ENCODE data around the gene PAPLN.
A peak's percentile ranks its signal among the peaks of the same experiment; 100 is the strongest.
"Not testable (repeated sequence)": the region's sequence is repeated elsewhere in the genome, so short reads cannot be mapped to it uniquely, and the experiment has no call there.

The PAPLN gene, protein sequence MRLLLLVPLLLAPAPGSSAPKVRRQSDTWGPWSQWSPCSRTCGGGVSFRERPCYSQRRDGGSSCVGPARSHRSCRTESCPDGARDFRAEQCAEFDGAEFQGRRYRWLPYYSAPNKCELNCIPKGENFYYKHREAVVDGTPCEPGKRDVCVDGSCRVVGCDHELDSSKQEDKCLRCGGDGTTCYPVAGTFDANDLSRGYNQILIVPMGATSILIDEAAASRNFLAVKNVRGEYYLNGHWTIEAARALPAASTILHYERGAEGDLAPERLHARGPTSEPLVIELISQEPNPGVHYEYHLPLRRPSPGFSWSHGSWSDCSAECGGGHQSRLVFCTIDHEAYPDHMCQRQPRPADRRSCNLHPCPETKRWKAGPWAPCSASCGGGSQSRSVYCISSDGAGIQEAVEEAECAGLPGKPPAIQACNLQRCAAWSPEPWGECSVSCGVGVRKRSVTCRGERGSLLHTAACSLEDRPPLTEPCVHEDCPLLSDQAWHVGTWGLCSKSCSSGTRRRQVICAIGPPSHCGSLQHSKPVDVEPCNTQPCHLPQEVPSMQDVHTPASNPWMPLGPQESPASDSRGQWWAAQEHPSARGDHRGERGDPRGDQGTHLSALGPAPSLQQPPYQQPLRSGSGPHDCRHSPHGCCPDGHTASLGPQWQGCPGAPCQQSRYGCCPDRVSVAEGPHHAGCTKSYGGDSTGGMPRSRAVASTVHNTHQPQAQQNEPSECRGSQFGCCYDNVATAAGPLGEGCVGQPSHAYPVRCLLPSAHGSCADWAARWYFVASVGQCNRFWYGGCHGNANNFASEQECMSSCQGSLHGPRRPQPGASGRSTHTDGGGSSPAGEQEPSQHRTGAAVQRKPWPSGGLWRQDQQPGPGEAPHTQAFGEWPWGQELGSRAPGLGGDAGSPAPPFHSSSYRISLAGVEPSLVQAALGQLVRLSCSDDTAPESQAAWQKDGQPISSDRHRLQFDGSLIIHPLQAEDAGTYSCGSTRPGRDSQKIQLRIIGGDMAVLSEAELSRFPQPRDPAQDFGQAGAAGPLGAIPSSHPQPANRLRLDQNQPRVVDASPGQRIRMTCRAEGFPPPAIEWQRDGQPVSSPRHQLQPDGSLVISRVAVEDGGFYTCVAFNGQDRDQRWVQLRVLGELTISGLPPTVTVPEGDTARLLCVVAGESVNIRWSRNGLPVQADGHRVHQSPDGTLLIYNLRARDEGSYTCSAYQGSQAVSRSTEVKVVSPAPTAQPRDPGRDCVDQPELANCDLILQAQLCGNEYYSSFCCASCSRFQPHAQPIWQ

DNA sequence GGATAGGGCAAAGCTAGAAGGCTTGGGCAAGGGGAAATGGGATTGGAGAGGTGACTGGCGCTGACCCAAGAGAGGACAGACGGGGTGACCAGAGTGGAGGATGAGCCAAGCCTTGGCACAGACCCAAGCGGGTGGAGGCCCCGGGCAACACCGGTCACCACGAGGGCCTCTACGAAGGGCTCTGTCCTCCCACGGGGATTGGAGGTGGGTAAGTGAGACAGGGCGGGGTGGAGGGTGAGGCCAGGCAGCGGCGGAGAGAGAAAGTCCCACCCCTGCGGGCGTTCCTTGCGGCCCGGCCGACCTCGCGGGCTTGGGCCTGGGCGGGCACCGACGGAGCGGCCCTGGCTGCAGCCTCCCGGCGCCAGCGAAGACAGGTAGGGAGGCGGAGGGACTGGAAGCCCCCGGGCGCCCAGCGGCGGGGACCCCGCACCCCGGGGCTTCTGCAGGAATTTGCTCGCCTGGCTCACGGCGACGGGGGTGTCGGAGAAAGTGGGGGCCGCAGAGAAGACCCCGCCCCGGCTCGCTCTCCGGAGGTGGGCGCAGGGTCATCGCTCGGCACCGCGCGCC lies at the start of gene PAPLN:
Gene PAPLN (plus strand): TSS at position 288 of the 567 bp plus-strand sequence. CDS start 2,273 bp downstream, outside the sequence.
- DNase-seq (ENCODE audit: low read depth, low spot score) = peak; percentile 54

DNA sequence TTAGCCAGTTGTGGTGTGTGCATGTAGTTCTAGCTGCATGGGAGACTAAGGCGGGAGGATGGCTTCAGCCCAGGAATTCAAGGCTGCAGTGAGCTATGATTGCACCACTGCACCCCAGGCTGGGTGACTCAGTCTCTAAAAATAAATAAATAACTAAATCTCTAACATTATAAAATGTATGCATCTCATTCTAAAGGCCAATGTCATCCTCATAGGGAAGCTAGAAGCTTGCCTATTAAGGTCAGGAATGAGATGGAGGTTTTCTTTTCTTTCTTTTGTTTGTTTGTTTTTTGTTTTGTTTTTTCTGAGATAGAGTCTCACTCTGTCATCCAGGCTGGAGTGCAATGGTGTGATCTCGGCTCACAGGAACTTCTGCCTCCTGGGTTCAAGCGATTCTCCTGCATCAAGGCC lies 48.8 kb upstream of the PAPLN start:
- DNase-seq (ENCODE audit: low read depth, low spot score) = peak; percentile 24

DNA sequence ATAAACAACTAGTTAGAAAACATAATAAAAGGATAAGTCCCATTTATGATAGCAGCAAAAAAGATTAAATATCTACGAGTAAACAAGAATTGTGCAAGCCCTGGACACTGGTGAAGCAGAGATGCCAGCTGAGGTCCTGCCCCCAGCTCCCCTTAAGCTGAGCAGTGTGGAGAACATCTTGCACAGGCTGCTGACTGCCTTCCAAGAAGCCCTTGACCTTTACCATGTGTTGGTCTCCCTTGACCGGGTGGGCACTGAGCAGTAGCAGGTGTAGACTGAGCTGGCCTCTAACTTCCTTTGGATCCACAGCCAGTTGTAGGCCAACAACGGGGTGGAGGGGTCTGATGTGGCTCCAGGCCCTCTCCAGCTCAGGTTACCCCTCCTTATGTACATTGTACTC lies 47.7 kb upstream of the PAPLN start:
- no peak for DNase-seq (ENCODE audit: low read depth, low spot score)

DNA sequence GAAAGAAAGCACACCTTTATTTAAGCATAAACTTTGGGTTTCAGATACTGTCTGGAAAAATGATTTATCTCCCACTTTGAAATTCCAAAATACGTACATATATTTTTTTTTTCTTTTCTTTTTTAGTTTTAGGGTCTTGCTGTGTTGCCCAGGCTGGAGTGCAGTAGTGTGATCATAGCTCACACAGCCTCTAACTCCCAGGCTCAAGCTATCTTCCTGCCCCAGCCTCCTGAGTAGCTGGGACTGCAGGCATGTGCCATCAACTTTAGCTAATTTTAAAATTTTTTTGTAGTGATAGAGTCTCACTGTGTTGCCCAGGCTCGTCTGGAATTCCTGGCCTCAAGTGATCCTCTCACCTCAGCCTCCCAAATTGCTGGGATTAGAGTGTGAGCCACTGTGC lies 45.9 kb upstream of the PAPLN start:
- no peak for DNase-seq (ENCODE audit: low read depth, low spot score)

DNA sequence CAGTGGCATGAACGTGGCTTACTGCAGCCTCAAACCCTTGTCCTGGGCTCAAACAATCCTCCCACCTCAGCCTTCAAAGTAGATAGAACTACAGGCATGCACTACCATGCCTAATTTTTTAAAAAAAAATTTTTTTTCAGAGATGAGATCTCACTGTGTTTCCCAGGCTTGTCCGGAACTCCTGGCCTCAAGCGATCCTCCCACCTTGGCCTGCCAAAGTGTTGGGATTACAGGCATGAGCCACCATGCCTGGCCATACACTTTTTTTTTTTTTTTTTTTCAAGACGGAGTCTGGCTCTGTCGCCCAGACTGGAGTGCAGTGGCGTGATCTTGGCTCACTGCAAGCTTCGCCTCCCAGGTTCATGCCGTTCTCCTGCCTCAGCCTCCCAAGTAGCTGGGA lies 43.0 kb upstream of the PAPLN start:
- not testable (repeated sequence) for DNase-seq (ENCODE audit: low read depth, low spot score)

DNA sequence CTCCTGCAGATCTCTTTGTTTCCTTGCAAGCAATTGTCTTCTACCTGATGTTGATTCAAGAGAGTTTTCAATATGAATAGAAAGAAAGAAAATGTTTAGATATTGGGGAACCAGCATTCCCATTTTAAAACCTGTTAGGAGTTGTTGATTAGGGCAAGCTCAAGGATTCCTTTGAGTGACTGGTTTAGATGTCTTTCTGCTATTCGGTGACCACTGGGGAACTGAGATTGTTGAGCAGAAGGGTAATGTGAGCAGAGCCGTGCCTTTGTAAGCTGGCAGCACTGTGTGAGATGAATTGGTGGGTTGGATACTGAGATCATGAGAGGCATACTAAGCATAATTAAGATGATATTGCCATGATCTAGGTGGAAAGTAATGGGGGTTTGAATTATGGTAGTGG lies 39.1 kb upstream of the PAPLN start:
- DNase-seq (ENCODE audit: low read depth, low spot score) = no peak

DNA sequence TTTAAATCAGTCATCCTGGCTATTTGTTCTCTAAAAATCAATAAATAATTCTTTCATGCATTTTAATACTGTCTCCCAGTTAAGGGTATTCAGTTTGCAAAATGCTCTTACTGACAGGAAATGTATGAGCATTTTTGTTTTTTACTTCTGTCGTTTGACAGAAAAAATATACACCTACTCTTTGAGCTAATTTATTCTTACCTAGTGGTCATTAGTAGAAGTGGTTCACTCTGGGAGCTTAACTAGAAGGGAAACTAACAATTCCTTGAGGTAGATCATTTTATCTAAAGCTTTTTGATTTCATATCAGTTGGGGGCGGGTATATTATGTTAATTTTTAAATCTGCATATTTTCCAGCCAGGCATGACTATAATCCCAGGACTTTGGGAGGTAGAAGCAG lies 33.8 kb upstream of the PAPLN start:
- DNase-seq (ENCODE audit: low read depth, low spot score) = no peak

DNA sequence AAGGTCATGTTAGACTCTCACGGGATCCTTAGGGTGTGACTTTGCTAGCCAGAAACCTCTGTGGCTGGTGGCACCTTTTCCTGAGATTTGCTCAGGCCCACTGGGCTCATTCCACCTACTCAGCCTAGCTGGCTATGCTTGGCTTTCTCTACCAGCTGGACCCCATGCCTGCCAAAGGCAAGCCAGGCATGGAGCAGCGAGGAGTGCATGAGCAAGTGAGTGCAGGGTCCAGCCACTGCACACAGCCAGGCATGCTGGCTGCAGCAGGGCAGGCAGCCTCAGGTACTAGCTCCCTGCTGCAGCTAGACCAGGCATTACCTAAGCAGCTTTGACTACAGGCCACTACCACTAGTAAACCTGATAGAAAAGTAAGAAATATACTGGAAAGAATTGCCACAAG lies 29.7 kb upstream of the PAPLN start:
- no peak for DNase-seq (ENCODE audit: low read depth, low spot score)

DNA sequence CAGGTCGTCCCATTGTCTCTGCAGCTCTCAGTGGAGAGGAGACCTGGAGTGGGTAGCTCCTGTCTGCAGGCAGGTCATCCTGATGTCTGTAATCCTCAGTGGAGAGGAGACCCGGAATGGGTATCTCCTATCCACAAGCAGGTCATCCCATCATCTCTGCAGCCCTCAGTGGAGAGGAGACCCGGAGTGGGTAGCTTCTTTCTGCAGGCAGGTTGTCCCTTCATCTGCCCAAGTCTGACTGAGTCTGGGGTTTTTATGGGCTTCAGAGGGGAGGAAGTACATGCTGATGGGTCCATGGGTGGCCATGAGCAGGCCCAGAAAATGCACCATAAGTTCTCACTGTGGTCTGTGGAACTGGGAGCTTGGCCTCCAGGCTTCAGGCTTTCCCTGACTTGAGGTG lies 28.9 kb upstream of the PAPLN start:
- no peak for DNase-seq (ENCODE audit: low read depth, low spot score)

DNA sequence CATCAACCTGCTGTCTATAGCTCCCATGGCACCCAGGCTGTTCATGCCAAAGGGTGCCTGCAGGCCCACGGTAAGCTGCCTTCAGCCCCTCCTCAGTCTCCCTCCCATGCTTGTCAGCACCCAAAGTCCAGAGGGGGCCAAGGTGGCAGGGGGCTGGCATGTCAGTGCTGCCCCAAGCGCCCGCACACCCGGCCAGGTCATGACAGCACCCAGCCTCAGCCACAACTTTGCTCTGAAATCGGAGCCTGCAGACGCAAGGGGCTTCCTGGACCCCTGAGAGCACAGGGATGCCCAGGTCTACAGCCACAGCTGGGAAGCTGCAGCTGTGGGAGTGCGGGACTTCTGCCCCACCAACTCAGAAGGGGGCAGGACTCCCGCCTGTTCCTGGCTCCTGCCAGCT lies 28.5 kb upstream of the PAPLN start:
- DNase-seq (ENCODE audit: low read depth, low spot score) = no peak

DNA sequence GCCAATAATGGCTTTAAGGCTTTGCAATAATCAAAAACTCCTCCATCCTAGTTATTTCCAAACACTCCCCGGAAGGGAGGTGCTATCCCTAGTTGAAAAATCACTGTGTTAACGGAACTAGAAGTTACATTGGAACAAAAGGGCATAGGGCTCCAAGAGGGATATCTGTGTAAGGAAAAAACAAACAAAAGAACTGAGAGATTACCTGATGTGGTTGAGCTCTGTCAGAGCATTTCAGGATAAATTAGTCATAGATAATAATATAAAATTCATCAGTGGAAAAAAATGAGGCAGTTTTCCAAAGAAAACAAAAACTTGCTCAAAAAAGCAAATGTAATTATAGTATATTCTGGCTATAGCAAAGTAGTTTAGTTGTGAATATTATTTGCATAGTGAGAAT lies 27.4 kb upstream of the PAPLN start:
- no peak for DNase-seq (ENCODE audit: low read depth, low spot score)

DNA sequence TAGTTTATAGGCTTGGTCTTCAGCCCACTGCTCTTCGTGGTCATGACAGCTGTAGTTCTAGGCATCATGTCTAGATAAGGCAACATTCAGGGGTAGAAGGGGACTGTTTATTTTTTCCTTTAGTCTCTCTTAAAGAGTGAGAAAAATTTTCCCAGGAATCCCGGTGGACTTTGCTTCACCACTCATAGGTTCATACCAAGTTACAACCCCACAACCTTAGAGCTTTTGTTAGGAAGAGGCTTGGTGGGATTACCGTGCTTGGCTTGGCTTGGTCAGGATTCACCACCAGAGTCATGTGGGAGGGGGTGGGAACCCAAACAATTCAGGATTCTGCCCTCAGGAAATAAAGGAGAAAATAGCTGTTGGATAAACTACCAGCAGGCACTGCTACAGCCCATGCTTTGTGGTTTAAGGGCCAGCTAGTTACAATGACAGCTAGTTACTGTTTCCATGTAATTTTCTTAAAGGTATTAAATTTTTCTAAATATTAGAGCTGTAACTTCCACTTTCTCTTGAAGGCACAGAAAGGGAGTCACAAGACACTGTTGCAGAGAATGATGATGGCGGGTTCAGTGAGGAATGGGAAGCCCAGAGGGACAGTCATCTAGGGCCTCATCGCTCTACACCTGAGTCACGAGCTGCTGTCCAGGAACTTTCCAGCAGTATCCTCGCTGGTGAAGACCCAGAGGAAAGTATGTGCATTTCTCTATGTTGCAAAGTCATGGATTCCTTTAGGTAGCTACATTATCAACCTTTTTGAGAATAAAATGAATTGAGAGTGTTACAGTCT lies 25.9 kb upstream of the PAPLN start:
- no peak for DNase-seq (ENCODE audit: low read depth, low spot score)

DNA sequence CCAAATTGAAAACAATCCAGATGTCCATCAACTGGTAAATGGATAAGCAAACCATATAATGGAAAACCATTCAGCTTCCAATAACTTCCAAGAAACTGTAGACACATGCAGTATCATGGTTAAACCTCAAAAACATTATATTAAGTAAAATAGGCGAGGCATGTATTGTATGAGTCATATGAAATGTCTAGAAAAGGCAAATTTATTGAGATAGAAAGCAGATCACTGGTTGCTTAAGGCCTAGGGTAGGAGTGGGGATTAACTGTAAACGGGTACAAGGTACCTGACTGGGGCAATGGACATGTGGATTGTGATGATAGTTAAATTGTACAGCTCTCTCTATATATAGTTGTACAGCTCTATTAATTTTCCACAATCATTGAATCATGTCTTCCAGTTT lies 21.3 kb upstream of the PAPLN start:
- no peak for DNase-seq (ENCODE audit: low read depth, low spot score)

DNA sequence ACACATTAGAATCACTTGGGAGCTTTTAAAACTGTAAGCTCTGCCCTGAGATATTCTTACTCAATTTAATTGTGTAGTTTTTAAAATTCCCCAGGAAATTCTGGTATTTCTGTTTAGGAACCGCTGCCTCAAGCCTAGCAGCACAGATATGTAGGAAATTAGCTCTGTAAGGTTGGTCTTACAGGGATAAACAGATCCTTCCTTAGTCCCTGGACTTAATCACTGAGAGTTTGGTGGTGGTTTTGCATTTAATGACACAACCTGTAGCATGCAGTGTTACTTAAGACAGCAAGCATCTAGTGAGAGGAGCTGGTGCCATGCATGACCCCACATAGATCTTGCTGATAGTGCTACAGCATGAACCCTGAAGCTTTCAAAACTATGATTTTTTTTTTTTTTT lies 19.9 kb upstream of the PAPLN start:
- DNase-seq (ENCODE audit: low read depth, low spot score) = no peak

DNA sequence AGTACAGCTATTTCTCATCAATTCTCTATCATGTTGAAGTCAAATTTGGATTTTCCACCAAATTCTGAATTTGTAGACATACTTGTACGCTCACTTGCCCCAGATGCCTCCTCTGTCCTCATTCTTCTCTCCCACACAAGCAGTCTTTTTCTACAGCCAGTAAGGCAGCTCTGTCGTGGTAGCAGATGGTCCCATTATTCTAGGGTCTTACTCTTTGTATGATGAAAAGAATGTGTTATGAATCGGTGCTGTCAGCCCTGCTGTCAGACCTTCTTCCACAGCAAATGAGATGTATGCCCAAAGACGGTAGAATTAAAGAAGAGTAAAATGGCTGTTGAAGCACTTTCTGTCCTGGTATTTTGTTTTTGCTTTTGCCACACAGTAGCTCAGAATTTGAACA lies 17.2 kb upstream of the PAPLN start:
- DNase-seq (ENCODE audit: low read depth, low spot score) = no peak

DNA sequence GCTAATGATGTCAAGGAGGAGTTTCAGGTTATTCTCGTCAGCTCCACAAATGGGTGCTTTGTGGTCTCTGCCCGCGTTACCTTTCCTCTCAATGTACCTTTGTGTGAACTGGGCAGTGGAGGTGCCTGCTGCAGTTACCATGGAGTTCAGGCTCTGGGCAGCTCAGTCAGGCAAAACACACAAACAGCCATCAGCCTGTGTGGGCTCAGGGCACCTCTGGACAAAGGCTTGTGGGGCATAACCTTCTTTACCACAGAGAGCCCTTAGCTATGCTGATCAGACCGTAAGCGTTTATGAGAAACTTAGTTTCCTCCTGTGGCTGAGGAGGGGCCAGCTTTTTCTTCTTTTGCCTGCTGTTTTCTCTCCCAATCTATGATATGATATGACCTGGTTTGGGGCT lies 16.7 kb upstream of the PAPLN start:
- no peak for DNase-seq (ENCODE audit: low read depth, low spot score)

DNA sequence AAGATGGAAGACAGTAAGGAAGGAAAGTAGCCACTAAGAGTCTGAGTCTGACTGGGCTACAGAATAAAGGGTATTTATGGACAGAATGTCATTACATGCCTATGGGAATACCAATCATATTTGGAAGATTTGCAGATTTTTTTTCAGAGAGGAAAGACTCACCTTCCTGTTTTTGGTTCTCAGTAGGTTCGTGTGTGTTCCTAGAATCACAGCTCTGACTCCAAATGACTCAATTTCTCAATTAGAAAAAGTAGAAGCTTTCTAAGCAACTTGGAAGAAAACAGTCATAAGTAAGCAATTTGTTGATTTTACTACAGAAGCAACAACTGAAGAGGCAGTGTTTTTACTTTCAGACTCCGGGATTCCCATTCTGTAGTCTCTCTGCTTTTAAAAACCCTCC lies 15.4 kb upstream of the PAPLN start:
- DNase-seq (ENCODE audit: low read depth, low spot score) = no peak

DNA sequence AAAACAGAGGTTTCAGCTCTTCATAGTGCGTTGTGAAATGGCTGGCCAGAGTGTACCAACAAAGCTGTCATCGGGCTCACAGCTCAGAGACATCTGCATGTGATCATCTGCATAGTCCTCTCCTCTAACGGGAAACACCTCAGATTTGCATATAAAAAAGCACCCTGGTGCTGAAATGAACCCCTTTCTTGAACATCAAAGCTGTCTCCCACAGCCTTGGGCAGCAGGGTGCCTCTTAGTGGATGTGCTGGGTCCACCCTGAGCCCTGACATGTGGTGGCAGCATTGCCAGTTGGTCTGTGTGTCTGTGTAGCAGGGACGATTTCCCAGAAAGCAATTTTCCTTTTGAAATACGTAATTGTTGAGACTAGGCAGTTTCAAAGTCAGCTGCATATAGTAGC lies 14.3 kb upstream of the PAPLN start:
- DNase-seq (ENCODE audit: low read depth, low spot score) = no peak

DNA sequence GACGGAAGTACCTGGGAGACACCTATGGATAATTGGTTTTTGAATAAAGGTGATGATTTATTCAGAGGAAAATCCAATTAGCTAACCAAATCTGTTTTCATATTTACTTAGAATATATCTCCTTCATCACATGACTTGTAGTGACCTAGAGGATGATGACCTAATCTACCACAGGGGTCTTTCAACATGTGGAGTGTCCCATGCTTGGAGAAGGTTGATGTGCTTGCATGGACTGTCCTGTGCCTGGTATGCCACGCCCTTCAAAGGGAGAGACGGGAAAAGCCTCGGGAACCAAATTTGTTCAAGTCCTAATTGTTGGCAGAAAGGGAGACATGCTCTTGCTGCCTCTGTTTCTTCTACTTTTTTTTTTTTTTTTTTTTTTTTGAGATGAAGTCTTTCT lies 11.8 kb upstream of the PAPLN start:
- DNase-seq (ENCODE audit: low read depth, low spot score) = no peak

DNA sequence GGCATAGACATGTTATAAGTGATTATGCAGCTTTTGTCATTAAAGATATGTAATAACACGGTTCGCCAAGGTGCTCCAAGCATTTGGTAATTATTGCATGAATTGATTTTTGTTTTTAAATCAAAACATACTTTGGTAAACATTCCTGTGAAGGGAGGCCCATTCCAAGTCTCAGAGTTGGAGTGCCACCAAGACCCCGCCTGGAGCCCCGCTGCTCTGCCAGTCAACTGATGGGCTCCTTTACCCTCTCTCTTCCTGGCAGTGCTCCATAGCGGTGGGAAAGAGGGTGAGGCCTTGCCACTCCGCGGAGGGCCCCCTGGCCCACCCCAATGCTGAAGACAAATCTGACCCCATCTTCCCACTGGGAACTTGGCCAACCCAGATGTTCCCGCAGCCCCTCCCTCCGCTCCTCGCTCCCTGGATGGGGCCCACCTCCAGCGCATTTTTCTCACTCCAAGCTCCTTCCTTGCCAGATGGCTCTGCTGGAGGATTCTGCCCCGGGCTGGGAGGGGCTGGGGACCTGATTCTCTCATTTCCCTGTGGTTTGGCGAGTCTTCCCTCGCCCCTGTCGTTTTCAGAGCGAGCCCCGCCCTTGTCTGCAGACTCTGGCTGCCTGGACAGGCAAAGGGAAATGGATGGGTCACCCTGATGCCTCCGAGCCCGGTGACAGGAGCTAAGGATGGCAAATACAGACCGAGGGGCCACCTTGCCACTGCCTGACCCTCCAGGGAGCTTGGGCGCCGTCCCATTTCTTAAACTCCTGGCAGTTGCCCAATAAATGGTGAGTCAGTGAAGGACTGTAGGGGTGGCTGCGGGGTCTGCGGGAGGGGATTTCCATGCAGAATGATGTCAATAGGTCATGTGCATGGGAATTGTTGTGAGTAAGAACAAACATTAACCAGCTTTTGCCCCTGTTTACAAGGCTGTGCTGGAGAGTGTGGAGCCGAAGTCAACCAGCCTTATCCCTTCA lies 9.2 kb upstream of the PAPLN start:
- peak; percentile 94 for DNase-seq (ENCODE audit: low read depth, low spot score)

Data from astrocyte of the hippocampus (primary cell).